Measurements from ENCODE around the gene PXT1.

PXT1 gene

GRCh38 chr6:36445621-36446020 lies 3.0 kb upstream of the PXT1 start:
- Histone ChIP-seq H3K4me3 (ENCODE audit: insufficient read depth, low read depth, low read length) (no peak overlapping the region), H3K27ac (ENCODE audit: insufficient read depth, low read depth, low read length, poor library complexity, severe bottlenecking) (no peak overlapping the region), H3K9me3 (ENCODE audit: control insufficient read depth, low read length) (no peaks in the 10 kb centered on the region), H3K36me3 (ENCODE audit: control insufficient read depth, insufficient read depth, low read length) (peaks cover 4% of the 10 kb centered on the region), H3K4me1 (ENCODE audit: control insufficient read depth, insufficient read depth, low read length) (no peaks in the 10 kb centered on the region), H3K27me3 (ENCODE audit: control insufficient read depth, insufficient read depth, low read length, poor library complexity, severe bottlenecking) (no peaks in the 10 kb centered on the region)

- 86 to 93% methylated on average over 3 of the region's 3 CpGs for WGBS, 2 experiments
- Histone ChIP-seq H3K4me3 (ENCODE audit: insufficient read depth, low read depth, low read length) (no peak overlapping the region), H3K9me3 (ENCODE audit: control insufficient read depth, low read length) (no peaks in the 10 kb centered on the region), H3K27ac (ENCODE audit: insufficient read depth, low read depth, low read length, poor library complexity, severe bottlenecking) (no peak overlapping the region), H3K4me1 (ENCODE audit: control insufficient read depth, insufficient read depth, low read length) (no peaks in the 10 kb centered on the region), H3K27me3 (ENCODE audit: control insufficient read depth, insufficient read depth, low read length, poor library complexity, severe bottlenecking) (no peaks in the 10 kb centered on the region), H3K36me3 (ENCODE audit: control insufficient read depth, insufficient read depth, low read length) (peaks cover 4% of the 10 kb centered on the region)
Observed at GRCh38 chr6:36444470-36444869, 1.8 kb upstream of the PXT1 start.

GRCh38 chr6:36443471-36444428 lies 1.1 kb upstream of the PXT1 start:
- H3K4me3 ChIP-seq (ENCODE audit: insufficient read depth, low read depth, low read length), result peak overlapping the region; percentile 84
- no peaks in the 10 kb centered on the region for H3K36me3 ChIP-seq (ENCODE audit: control insufficient read depth, insufficient read depth, low read length)
- H3K27ac ChIP-seq (ENCODE audit: insufficient read depth, low read depth, low read length, poor library complexity, severe bottlenecking), result peak overlapping the region; percentile 65
- H3K9me3 ChIP-seq (ENCODE audit: control insufficient read depth, low read length), result no peaks in the 10 kb centered on the region
- H3K27me3 ChIP-seq (ENCODE audit: control insufficient read depth, insufficient read depth, low read length, poor library complexity, severe bottlenecking), result no peaks in the 10 kb centered on the region
- H3K4me1 ChIP-seq (ENCODE audit: control insufficient read depth, insufficient read depth, low read length), result no peaks in the 10 kb centered on the region
- 9 to 12% methylated on average over 18 of the region's 18 CpGs for WGBS, 2 experiments

DNA sequence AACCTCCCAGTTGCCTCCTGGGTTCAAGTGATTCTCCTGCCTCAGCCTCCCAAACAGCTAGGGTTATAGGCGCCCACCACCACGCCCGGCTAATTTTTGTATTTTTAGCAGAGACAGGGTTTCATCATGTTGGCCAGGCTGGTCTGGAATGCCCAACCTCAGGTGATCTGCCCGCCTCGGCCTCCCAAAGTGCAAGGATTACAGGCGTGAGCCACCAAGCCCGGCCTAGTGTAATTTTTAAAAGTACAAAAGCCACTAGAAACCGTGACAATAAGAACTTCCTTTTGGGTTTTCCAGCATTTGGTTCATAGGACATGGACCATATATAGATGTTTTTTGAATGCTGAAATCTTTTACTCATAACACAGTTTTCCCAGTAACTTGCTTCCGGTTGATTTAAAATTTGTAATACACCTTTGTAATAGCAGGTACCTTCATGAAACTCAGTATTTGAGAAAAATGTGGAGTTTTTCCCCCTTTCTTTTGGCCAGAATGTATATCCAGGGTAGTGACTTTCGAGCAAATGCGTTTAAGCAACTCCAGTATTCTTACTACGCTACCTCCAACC lies 467 bp downstream of the PXT1 start:
- no peak overlapping the region for H3K27ac ChIP-seq (ENCODE audit: insufficient read depth, low read depth, low read length, poor library complexity, severe bottlenecking)
- 78 to 79% methylated on average over 11 to 12 of the region's 12 CpGs for WGBS, 2 experiments
- no peaks in the 10 kb centered on the region for H3K36me3 ChIP-seq (ENCODE audit: control insufficient read depth, insufficient read depth, low read length)
- no peaks in the 10 kb centered on the region for H3K4me1 ChIP-seq (ENCODE audit: control insufficient read depth, insufficient read depth, low read length)
- no peaks in the 10 kb centered on the region for H3K9me3 ChIP-seq (ENCODE audit: control insufficient read depth, low read length)
- no peaks in the 10 kb centered on the region for H3K27me3 ChIP-seq (ENCODE audit: control insufficient read depth, insufficient read depth, low read length, poor library complexity, severe bottlenecking)
- H3K4me3 ChIP-seq (ENCODE audit: insufficient read depth, low read depth, low read length), result peak overlapping the region; percentile 84

GRCh38 chr6:36441307-36441894 lies 1.3 kb downstream of the PXT1 start:
- Histone ChIP-seq H3K9me3 (ENCODE audit: control insufficient read depth, low read length) (no peaks in the 10 kb centered on the region), H3K4me1 (ENCODE audit: control insufficient read depth, insufficient read depth, low read length) (no peaks in the 10 kb centered on the region), H3K27me3 (ENCODE audit: control insufficient read depth, insufficient read depth, low read length, poor library complexity, severe bottlenecking) (no peaks in the 10 kb centered on the region), H3K27ac (ENCODE audit: insufficient read depth, low read depth, low read length, poor library complexity, severe bottlenecking) (peak overlapping the region; percentile 18), H3K36me3 (ENCODE audit: control insufficient read depth, insufficient read depth, low read length) (no peaks in the 10 kb centered on the region), H3K4me3 (ENCODE audit: insufficient read depth, low read depth, low read length) (no peak overlapping the region)
- WGBS, 2 experiments, result 29 to 35% methylated on average over 7 to 8 of the region's 8 CpGs

GRCh38 chr6:36436466-36436865 lies 6.2 kb downstream of the PXT1 start:
- Histone ChIP-seq H3K27me3 (ENCODE audit: control insufficient read depth, insufficient read depth, low read length, poor library complexity, severe bottlenecking) (no peaks in the 10 kb centered on the region), H3K4me1 (ENCODE audit: control insufficient read depth, insufficient read depth, low read length) (no peaks in the 10 kb centered on the region), H3K9me3 (ENCODE audit: control insufficient read depth, low read length) (no peaks in the 10 kb centered on the region), H3K36me3 (ENCODE audit: control insufficient read depth, insufficient read depth, low read length) (no peaks in the 10 kb centered on the region), H3K27ac (ENCODE audit: insufficient read depth, low read depth, low read length, poor library complexity, severe bottlenecking) (no peak overlapping the region), H3K4me3 (ENCODE audit: insufficient read depth, low read depth, low read length) (no peak overlapping the region)
- WGBS, 2 experiments, result 87 to 98% methylated on average over 1 of the region's 1 CpG

DNA sequence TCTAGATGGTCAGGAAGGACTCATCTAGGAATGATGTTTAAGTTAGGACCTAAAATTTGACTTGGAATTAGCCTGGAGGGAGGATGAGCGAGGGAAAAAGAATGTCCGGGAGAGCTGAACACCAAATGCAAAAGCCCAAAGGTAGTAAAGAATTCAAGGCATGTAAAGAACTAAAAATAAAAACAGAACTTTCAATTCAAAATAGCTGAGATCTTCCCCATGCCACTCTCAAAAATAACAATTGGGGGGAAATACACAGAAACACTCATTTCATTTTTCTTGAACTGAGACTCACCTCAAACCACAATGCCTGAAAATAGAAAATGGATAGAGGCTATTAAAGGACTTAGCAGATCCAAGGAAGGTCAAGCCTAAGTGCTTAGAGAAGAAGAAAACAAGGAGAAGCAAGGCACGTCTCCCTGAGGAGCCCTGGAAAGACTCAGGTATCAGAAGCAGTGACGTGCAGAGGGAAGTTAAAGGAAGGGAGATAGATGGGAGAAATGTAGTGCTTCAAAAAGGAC lies 10.4 kb downstream of the PXT1 start:
- Histone ChIP-seq H3K36me3 (ENCODE audit: control insufficient read depth, insufficient read depth, low read length) (no peaks in the 10 kb centered on the region), H3K9me3 (ENCODE audit: control insufficient read depth, low read length) (no peaks in the 10 kb centered on the region), H3K4me3 (ENCODE audit: insufficient read depth, low read depth, low read length) (no peak overlapping the region), H3K4me1 (ENCODE audit: control insufficient read depth, insufficient read depth, low read length) (no peaks in the 10 kb centered on the region), H3K27me3 (ENCODE audit: control insufficient read depth, insufficient read depth, low read length, poor library complexity, severe bottlenecking) (no peaks in the 10 kb centered on the region), H3K27ac (ENCODE audit: insufficient read depth, low read depth, low read length, poor library complexity, severe bottlenecking) (no peak overlapping the region)
- WGBS, 2 experiments, result 90 to 94% methylated on average over 4 of the region's 4 CpGs

DNA sequence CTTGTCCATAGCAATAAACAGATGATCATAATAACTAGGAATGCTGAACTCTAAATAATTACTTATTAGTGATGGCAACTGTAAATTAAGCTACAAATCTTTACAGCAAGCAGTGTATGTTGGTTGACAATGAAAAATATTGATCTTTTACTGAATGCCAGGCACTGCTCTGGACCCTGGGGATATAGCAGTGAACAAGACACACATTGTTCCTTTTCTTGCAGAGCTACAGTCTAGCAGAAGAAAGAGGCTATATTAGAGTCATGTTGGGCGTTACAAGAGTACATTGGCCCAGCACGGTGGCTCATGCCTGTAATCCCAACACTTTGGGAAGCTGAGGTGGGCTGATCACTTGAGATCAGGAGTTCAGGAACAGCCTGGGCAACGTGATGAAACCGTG lies 11.5 kb downstream of the PXT1 start:
- H3K4me1 ChIP-seq (ENCODE audit: control insufficient read depth, insufficient read depth, low read length), result no peaks in the 10 kb centered on the region
- no peaks in the 10 kb centered on the region for H3K27me3 ChIP-seq (ENCODE audit: control insufficient read depth, insufficient read depth, low read length, poor library complexity, severe bottlenecking)
- H3K9me3 ChIP-seq (ENCODE audit: control insufficient read depth, low read length), result no peaks in the 10 kb centered on the region
- H3K27ac ChIP-seq (ENCODE audit: insufficient read depth, low read depth, low read length, poor library complexity, severe bottlenecking), result no peak overlapping the region
- 88 to 90% methylated on average over 4 of the region's 4 CpGs for WGBS, 2 experiments
- no peak overlapping the region for H3K4me3 ChIP-seq (ENCODE audit: insufficient read depth, low read depth, low read length)
- H3K36me3 ChIP-seq (ENCODE audit: control insufficient read depth, insufficient read depth, low read length), result no peaks in the 10 kb centered on the region

- Histone ChIP-seq H3K4me3 (ENCODE audit: insufficient read depth, low read depth, low read length) (no peak overlapping the region), H3K9me3 (ENCODE audit: control insufficient read depth, low read length) (no peaks in the 10 kb centered on the region), H3K36me3 (ENCODE audit: control insufficient read depth, insufficient read depth, low read length) (no peaks in the 10 kb centered on the region), H3K27me3 (ENCODE audit: control insufficient read depth, insufficient read depth, low read length, poor library complexity, severe bottlenecking) (no peaks in the 10 kb centered on the region), H3K4me1 (ENCODE audit: control insufficient read depth, insufficient read depth, low read length) (no peaks in the 10 kb centered on the region), H3K27ac (ENCODE audit: insufficient read depth, low read depth, low read length, poor library complexity, severe bottlenecking) (no peak overlapping the region)
- WGBS, 2 experiments, result 86 to 89% methylated on average over 2 of the region's 2 CpGs
Observed at GRCh38 chr6:36430351-36430750, 12.3 kb downstream of the PXT1 start.

GRCh38 chr6:36428911-36429310 lies 13.7 kb downstream of the PXT1 start:
- H3K9me3 ChIP-seq (ENCODE audit: control insufficient read depth, low read length), result no peaks in the 10 kb centered on the region
- no peak overlapping the region for H3K27ac ChIP-seq (ENCODE audit: insufficient read depth, low read depth, low read length, poor library complexity, severe bottlenecking)
- no peaks in the 10 kb centered on the region for H3K27me3 ChIP-seq (ENCODE audit: control insufficient read depth, insufficient read depth, low read length, poor library complexity, severe bottlenecking)
- no peaks in the 10 kb centered on the region for H3K4me1 ChIP-seq (ENCODE audit: control insufficient read depth, insufficient read depth, low read length)
- H3K4me3 ChIP-seq (ENCODE audit: insufficient read depth, low read depth, low read length), result no peak overlapping the region
- WGBS, 2 experiments, result 98 to 99% methylated on average over 4 of the region's 4 CpGs
- no peaks in the 10 kb centered on the region for H3K36me3 ChIP-seq (ENCODE audit: control insufficient read depth, insufficient read depth, low read length)

Measured in ectodermal cell (in vitro differentiated cells).